Uterus (tissue), 2 donors: ENCODE data around the gene CD9.

Experiments used
- POLR2A ChIP-seq, 2 donors: fragments of 450-650 bp; IDR thresholded peaks; one replicate each; pipeline ENCODE4 v1.6.1; 2016; ENCODE audit warnings: antibody characterized with exemption in 2 of 2, mild to moderate bottlenecking in 1 of 2, moderate library complexity in 1 of 2
- TF ChIP-seq, protein P1 (sequence below), 4 experiments: fragments of 200-600 bp in 2 of 4; fragments of 450-650 bp in 2 of 4; sonication (generic) in 2 of 4; IDR thresholded peaks; one replicate each; pipeline ENCODE4 v1.5.1; 2016 to 2019; ENCODE audit warnings: antibody characterized with exemption in 4 of 4, mild to moderate bottlenecking in 2 of 4, moderate library complexity in 1 of 4

DNA sequence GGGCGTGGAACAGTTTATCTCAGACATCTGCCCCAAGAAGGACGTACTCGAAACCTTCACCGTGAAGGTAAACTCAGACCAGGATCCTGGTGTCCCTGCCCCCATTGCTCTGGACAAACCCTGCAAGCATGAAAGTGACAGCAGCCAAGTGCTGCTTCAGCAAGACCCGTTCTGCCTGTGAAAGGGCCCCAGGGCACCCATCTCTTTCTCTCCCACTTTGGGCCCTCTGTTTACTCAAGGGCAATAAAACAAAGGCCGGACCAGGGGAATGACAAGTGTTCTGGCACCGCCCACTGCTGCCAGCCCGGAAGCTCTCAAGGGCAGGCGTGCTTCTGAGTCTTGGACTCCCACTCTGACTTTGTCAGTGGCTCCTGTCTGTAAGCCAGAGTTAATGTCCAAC, 35.3 kb downstream of the CD9 start:
- TF ChIP-seq, protein P1, sequence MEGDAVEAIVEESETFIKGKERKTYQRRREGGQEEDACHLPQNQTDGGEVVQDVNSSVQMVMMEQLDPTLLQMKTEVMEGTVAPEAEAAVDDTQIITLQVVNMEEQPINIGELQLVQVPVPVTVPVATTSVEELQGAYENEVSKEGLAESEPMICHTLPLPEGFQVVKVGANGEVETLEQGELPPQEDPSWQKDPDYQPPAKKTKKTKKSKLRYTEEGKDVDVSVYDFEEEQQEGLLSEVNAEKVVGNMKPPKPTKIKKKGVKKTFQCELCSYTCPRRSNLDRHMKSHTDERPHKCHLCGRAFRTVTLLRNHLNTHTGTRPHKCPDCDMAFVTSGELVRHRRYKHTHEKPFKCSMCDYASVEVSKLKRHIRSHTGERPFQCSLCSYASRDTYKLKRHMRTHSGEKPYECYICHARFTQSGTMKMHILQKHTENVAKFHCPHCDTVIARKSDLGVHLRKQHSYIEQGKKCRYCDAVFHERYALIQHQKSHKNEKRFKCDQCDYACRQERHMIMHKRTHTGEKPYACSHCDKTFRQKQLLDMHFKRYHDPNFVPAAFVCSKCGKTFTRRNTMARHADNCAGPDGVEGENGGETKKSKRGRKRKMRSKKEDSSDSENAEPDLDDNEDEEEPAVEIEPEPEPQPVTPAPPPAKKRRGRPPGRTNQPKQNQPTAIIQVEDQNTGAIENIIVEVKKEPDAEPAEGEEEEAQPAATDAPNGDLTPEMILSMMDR (IDR thresholded peaks at IDR 0.05): no peak
- no peak for TF ChIP-seq POLR2A (IDR thresholded peaks at IDR 0.05)
